Ectodermal cell (in vitro differentiated cells): ENCODE measurements around the gene GSG1. TPM values are rescaled to one million over a fixed set of nuclear protein-coding genes. Genes with fewer than 3 reads are reported as not detected.

Source experiments
- H3K27ac ChIP-seq: 2 replicates; pipeline ENCODE4 v1.7.0; 2013; ENCODE audit warnings: mild to moderate bottlenecking, low read depth, low read length; ENCODE audit not compliant: insufficient read depth, poor library complexity, severe bottlenecking
- H3K27me3 ChIP-seq: 2 replicates; pipeline ENCODE4 v1.7.0; 2013; ENCODE audit warnings: mild to moderate bottlenecking, low read length; ENCODE audit not compliant: insufficient read depth, control insufficient read depth, poor library complexity, severe bottlenecking
- H3K36me3 ChIP-seq: one replicate; pipeline ENCODE4 v1.7.0; 2013; ENCODE audit warnings: low read length; ENCODE audit not compliant: control insufficient read depth, insufficient read depth
- H3K4me1 ChIP-seq: one replicate; pipeline ENCODE4 v1.7.0; 2013; ENCODE audit warnings: low read length; ENCODE audit not compliant: control insufficient read depth, insufficient read depth
- H3K4me3 ChIP-seq: 2 replicates; pipeline ENCODE4 v1.7.0; 2013; ENCODE audit warnings: low read depth, low read length, control low read depth; ENCODE audit not compliant: insufficient read depth
- H3K9me3 ChIP-seq: 2 replicates; pipeline ENCODE4 v1.7.0; 2013; ENCODE audit warnings: mild to moderate bottlenecking, low read length, moderate library complexity; ENCODE audit not compliant: control insufficient read depth
- WGBS, 2 experiments: methylation state at CpG; one replicate each; pipeline ENCODE4 v1.1.7; 2013; ENCODE audit warnings: missing lambda C conversion rate in 2 of 2; 5-methylcytosine and 5-hydroxymethylcytosine counted together
- polyA plus RNA-seq, 4 experiments: library from polyadenylated mRNA; stranded (reverse); fragments of 50-300 nt; gene quantifications; one replicate each; pipeline ENCODE4 v1.2.3, GENCODE V29; 2013

GSG1 gene
- 0.50 TPM for polyA plus RNA-seq (2013, experiment 1 of 4)
- 0.36 TPM for polyA plus RNA-seq (2013, experiment 2 of 4)
- 0.48 TPM for polyA plus RNA-seq (2013, experiment 3 of 4)
- 0.36 TPM for polyA plus RNA-seq (2013, experiment 4 of 4)

GRCh38 chr12:13103391-13104033 is at the start of gene GSG1:
TSS of gene GSG1 (minus strand) at chr12:13103667. CDS start at chr12:13103512, 155 bp downstream.
- Histone ChIP-seq H3K9me3 (no peaks in the 10 kb centered on the region), H3K27me3 (no peaks in the 10 kb centered on the region), H3K27ac (no peak within 1 kb of the TSS), H3K36me3 (no peaks in the 10 kb centered on the region), H3K4me1 (peaks cover 35% of the 10 kb centered on the region), H3K4me3 (no peak within 1 kb of the TSS)
- WGBS, 2 experiments, result 94 to 96% methylated on average over 8 of the region's 8 CpGs

- no peak overlapping the region for H3K27ac ChIP-seq
- 55 to 57% methylated on average over 7 of the region's 7 CpGs for WGBS, 2 experiments
- H3K4me3 ChIP-seq, result no peak overlapping the region
- no peaks in the 10 kb centered on the region for H3K9me3 ChIP-seq
- no peaks in the 10 kb centered on the region for H3K27me3 ChIP-seq
- no peaks in the 10 kb centered on the region for H3K4me1 ChIP-seq
- no peaks in the 10 kb centered on the region for H3K36me3 ChIP-seq
Measured at GRCh38 chr12:13153180-13153579, 49.7 kb upstream of the GSG1 start.

GRCh38 chr12:13152756-13153155 is 49.3 kb upstream of the GSG1 start:
- Histone ChIP-seq H3K36me3 (no peaks in the 10 kb centered on the region), H3K4me3 (no peak overlapping the region), H3K4me1 (no peaks in the 10 kb centered on the region), H3K27me3 (no peaks in the 10 kb centered on the region), H3K9me3 (no peaks in the 10 kb centered on the region), H3K27ac (no peak overlapping the region)
- 95 to 96% methylated on average over 6 of the region's 6 CpGs for WGBS, 2 experiments

- Histone ChIP-seq H3K27me3 (no peaks in the 10 kb centered on the region), H3K9me3 (no peaks in the 10 kb centered on the region), H3K27ac (no peak overlapping the region), H3K36me3 (no peaks in the 10 kb centered on the region), H3K4me3 (no peak overlapping the region), H3K4me1 (no peaks in the 10 kb centered on the region)
- 94 to 100% methylated on average over 1 of the region's 1 CpG for WGBS, 2 experiments
Measured at GRCh38 chr12:13152281-13152680, 48.8 kb upstream of the GSG1 start.

GRCh38 chr12:13149411-13149810 is 45.9 kb upstream of the GSG1 start:
- Histone ChIP-seq H3K4me3 (no peak overlapping the region), H3K27ac (no peak overlapping the region), H3K36me3 (no peaks in the 10 kb centered on the region), H3K27me3 (no peaks in the 10 kb centered on the region), H3K9me3 (no peaks in the 10 kb centered on the region), H3K4me1 (no peaks in the 10 kb centered on the region)
- 95 to 97% methylated on average over 4 of the region's 4 CpGs for WGBS, 2 experiments

- H3K36me3 ChIP-seq, result no peaks in the 10 kb centered on the region
- no peak overlapping the region for H3K4me3 ChIP-seq
- H3K27me3 ChIP-seq, result no peaks in the 10 kb centered on the region
- H3K27ac ChIP-seq, result no peak overlapping the region
- WGBS, 2 experiments, result 95 to 96% methylated on average over 3 of the region's 3 CpGs
- H3K4me1 ChIP-seq, result no peaks in the 10 kb centered on the region
- H3K9me3 ChIP-seq, result no peaks in the 10 kb centered on the region
Measured at GRCh38 chr12:13148485-13148847, 45.0 kb upstream of the GSG1 start.

GRCh38 chr12:13147688-13148484 is 44.4 kb upstream of the GSG1 start:
- H3K9me3 ChIP-seq, result no peaks in the 10 kb centered on the region
- 91 to 95% methylated on average over 12 of the region's 12 CpGs for WGBS, 2 experiments
- no peak overlapping the region for H3K27ac ChIP-seq
- H3K36me3 ChIP-seq, result no peaks in the 10 kb centered on the region
- no peaks in the 10 kb centered on the region for H3K4me1 ChIP-seq
- no peak overlapping the region for H3K4me3 ChIP-seq
- no peaks in the 10 kb centered on the region for H3K27me3 ChIP-seq

- Histone ChIP-seq H3K9me3 (no peaks in the 10 kb centered on the region), H3K4me3 (no peak overlapping the region), H3K27me3 (no peaks in the 10 kb centered on the region), H3K36me3 (no peaks in the 10 kb centered on the region), H3K27ac (no peak overlapping the region), H3K4me1 (no peaks in the 10 kb centered on the region)
- 89 to 91% methylated on average over 3 of the region's 3 CpGs for WGBS, 2 experiments
Measured at GRCh38 chr12:13146336-13146938, 43.0 kb upstream of the GSG1 start.

GRCh38 chr12:13144266-13144828 is 40.9 kb upstream of the GSG1 start:
- WGBS, 2 experiments, result 88 to 97% methylated on average over 2 of the region's 2 CpGs
- no peaks in the 10 kb centered on the region for H3K9me3 ChIP-seq
- H3K27me3 ChIP-seq, result no peaks in the 10 kb centered on the region
- H3K4me3 ChIP-seq, result no peak overlapping the region
- H3K36me3 ChIP-seq, result no peaks in the 10 kb centered on the region
- H3K27ac ChIP-seq, result no peak overlapping the region
- H3K4me1 ChIP-seq, result no peaks in the 10 kb centered on the region

- no peaks in the 10 kb centered on the region for H3K27me3 ChIP-seq
- no peaks in the 10 kb centered on the region for H3K4me1 ChIP-seq
- no peaks in the 10 kb centered on the region for H3K36me3 ChIP-seq
- no peaks in the 10 kb centered on the region for H3K9me3 ChIP-seq
- 93% methylated on average over 8 of the region's 8 CpGs for WGBS, 2 experiments
- no peak overlapping the region for H3K4me3 ChIP-seq
- no peak overlapping the region for H3K27ac ChIP-seq
Measured at GRCh38 chr12:13142747-13143146, 39.3 kb upstream of the GSG1 start.
